ENCODE data around the gene PPRC1. TPM values are rescaled to one million over a fixed set of nuclear protein-coding genes. Genes with fewer than 3 reads are reported as not detected.
"Not testable (repeated sequence)": the region's sequence is repeated elsewhere in the genome, so short reads cannot be mapped to it uniquely, and the experiment has no call there.

PPRC1 gene
- total RNA-seq, 1 donor from 2014 or later: 12.1 TPM

GRCh38 chr10:102175415-102175814 lies 42.6 kb downstream of the PPRC1 start:
- no peak for TF ChIP-seq CTCF (IDR thresholded peaks at IDR 0.05; ENCODE audit: borderline replicate concordance)
- intact Hi-C loops (cut with micrococcal nuclease): no loop called here
- Histone ChIP-seq H3K27me3 (ENCODE audit: low read depth) (peaks cover 33% of the 10 kb centered on the region), H3K4me3 (no peak overlapping the region), H3K4me1 (no peaks in the 10 kb centered on the region), H3K27ac (replicated peaks) (no peak overlapping the region), H3K9me3 (replicated peaks) (no peaks in the 10 kb centered on the region), H3K36me3 (no peaks in the 10 kb centered on the region)
- no peak for DNase-seq

- TF ChIP-seq CTCF (IDR thresholded peaks at IDR 0.05; ENCODE audit: borderline replicate concordance): no peak
- Histone ChIP-seq H3K4me3 (no peak overlapping the region), H3K4me1 (no peaks in the 10 kb centered on the region), H3K27ac (replicated peaks) (no peak overlapping the region), H3K27me3 (ENCODE audit: low read depth) (peaks cover 5% of the 10 kb centered on the region), H3K9me3 (replicated peaks) (no peaks in the 10 kb centered on the region), H3K36me3 (no peaks in the 10 kb centered on the region)
- intact Hi-C loops (cut with micrococcal nuclease): no loop called here
- DNase-seq: no peak
Observed at GRCh38 chr10:102184606-102185005, 51.8 kb downstream of the PPRC1 start.

GRCh38 chr10:102185272-102185671 lies 52.4 kb downstream of the PPRC1 start:
- H3K4me3 ChIP-seq: no peak overlapping the region
- no peaks in the 10 kb centered on the region for H3K4me1 ChIP-seq
- no peak for TF ChIP-seq CTCF (IDR thresholded peaks at IDR 0.05; ENCODE audit: borderline replicate concordance)
- no peaks in the 10 kb centered on the region for H3K36me3 ChIP-seq
- H3K27me3 ChIP-seq (ENCODE audit: low read depth): no peaks in the 10 kb centered on the region
- no peaks in the 10 kb centered on the region for H3K9me3 ChIP-seq (replicated peaks)
- intact Hi-C loops (cut with micrococcal nuclease): no loop called here
- H3K27ac ChIP-seq (replicated peaks): no peak overlapping the region
- no peak for DNase-seq

- no peak for TF ChIP-seq CTCF (IDR thresholded peaks at IDR 0.05; ENCODE audit: borderline replicate concordance)
- no peaks in the 10 kb centered on the region for H3K4me1 ChIP-seq
- intact Hi-C loops (cut with micrococcal nuclease): no loop called here
- H3K27me3 ChIP-seq (ENCODE audit: low read depth): no peaks in the 10 kb centered on the region
- H3K4me3 ChIP-seq: no peak overlapping the region
- no peak overlapping the region for H3K27ac ChIP-seq (replicated peaks)
- no peak for DNase-seq
- H3K9me3 ChIP-seq (replicated peaks): no peaks in the 10 kb centered on the region
- H3K36me3 ChIP-seq: no peaks in the 10 kb centered on the region
Observed at GRCh38 chr10:102185811-102186527, 53.1 kb downstream of the PPRC1 start.

- Histone ChIP-seq H3K27ac (replicated peaks) (no peak overlapping the region), H3K4me3 (no peak overlapping the region), H3K4me1 (no peaks in the 10 kb centered on the region), H3K36me3 (no peaks in the 10 kb centered on the region), H3K27me3 (ENCODE audit: low read depth) (no peaks in the 10 kb centered on the region), H3K9me3 (replicated peaks) (no peaks in the 10 kb centered on the region)
- intact Hi-C loops (cut with micrococcal nuclease): no loop called here
- no peak for DNase-seq
- TF ChIP-seq CTCF (IDR thresholded peaks at IDR 0.05; ENCODE audit: borderline replicate concordance): no peak
Observed at GRCh38 chr10:102188298-102188940, 55.6 kb downstream of the PPRC1 start.

GRCh38 chr10:102188941-102189898 lies 56.4 kb downstream of the PPRC1 start:
- H3K4me1 ChIP-seq; DNase-seq; H3K9me3 ChIP-seq (replicated peaks); H3K36me3 ChIP-seq; intact Hi-C loops (cut with micrococcal nuclease); H3K27ac ChIP-seq (replicated peaks); H3K27me3 ChIP-seq (ENCODE audit: low read depth); H3K4me3 ChIP-seq: not testable (repeated sequence)

All from left ventricle myocardium inferior (tissue), 1 donor.